ENCODE measurements around the gene KATNA1.
"Not testable (repeated sequence)": the region's sequence is repeated elsewhere in the genome, so short reads cannot be mapped to it uniquely, and the experiment has no call there.

The KATNA1 gene

DNA sequence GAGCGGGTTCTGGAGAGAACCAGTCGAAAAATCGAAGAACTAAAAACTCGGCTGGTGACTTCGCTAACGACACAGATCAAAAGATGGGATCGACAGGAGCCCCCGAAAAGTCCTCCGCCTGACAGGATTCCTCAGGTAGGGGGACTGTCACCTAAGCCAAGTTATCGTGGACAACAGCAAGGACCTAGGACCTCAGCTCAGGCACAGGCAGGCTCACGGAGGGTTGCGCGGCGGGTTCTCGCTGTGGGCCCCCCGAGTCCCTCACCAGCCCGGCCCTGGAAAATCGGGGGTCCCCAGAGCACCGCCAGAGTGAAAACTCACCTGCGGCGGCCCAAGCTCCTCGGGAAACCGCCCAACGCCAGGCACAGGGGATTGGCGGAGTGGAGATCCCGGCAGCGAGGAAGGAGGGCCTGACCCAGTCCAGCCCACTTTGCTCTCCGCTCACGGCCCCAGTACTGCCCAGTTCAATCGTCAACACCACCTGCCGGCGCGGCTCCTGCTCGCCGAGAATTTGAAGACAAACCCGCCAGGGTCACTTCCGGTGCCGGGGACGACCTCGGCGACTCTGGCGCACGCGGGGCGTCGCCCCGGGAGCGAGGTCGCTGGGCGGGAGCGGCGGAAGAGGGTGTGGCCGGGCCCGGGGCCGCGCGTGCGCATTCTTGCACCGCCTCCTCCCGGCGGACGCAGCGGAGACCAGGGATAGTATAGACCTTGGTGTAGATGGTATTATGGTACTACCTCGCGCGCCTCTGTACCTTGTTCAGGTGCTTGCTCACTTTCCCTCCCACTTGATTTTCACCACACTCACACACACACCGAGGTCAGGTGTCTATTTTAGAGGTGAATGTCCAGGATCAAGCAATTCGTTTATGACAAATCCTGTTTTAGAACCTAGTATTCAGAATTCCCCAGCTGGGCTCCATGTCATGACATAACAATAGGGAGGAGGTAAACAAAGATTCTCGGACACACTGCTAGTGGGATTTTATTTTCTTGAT is at the start of gene KATNA1:
TSS of gene KATNA1 (minus strand) at position 567 of the 998 bp plus-strand sequence. CDS start 10,167 bp downstream, outside the sequence.
- H3K4me3 ChIP-seq (ENCODE audit: low read depth, low read length) = peak within 1 kb of the TSS; percentile 77

DNA sequence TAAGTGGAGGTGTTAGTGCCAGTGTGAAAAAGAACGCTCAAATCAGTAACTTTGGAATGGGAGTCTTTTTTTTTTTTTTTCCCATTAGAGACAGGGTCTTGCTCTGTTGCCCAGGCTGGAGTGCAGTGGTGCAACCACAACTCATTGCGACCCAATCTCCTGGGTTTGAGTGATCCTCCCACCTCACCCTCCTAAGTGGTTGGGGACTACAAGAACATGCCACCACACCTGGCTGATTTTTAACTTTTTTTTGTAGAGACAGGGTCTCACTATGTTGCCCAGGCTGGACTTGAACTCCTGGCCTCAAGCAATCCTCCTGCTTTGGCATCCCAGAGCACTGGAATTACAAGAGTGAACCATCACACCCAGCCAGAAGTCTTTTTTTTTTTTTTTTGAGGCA is 49.7 kb upstream of the KATNA1 start:
- no peak overlapping the region for H3K4me3 ChIP-seq (ENCODE audit: low read depth, low read length)

DNA sequence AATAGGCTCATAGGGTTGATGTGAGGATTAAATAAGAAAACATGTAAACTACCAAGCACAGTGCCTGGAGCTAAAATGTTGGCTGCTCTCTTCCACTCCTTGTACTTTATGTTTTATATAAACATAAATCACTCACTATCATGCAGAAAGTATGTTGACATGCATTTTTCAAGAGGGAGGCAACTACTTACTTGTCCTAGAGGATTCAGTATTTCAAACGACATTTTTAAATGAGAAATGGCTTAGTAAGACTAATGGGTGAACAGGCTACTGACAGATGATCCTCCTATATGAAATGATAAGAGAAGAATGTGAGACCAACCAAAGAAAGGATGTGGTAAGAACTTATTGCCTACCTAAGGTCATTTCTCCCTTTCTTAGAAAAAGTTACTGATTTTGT is 48.4 kb upstream of the KATNA1 start:
- no peak overlapping the region for H3K4me3 ChIP-seq (ENCODE audit: low read depth, low read length)

DNA sequence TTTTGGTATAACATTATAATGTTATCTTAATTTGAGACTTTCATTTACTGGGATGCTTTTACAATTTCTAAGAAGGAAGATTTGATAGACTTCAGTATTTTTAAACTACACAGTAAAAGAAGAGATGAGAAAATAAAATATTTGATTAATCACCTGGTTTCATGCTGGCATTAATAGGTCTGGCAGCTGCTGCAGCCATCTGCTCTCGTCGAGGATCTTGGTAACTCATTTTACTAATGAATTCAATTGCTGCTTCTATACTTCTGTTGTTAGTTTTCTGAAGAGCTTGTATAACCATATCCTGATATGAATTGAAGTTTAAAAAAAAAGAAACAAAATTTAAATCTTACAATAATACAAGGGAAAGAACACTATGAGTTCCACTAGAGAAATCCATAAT is 46.4 kb upstream of the KATNA1 start:
- H3K4me3 ChIP-seq (ENCODE audit: low read depth, low read length) = no peak overlapping the region

DNA sequence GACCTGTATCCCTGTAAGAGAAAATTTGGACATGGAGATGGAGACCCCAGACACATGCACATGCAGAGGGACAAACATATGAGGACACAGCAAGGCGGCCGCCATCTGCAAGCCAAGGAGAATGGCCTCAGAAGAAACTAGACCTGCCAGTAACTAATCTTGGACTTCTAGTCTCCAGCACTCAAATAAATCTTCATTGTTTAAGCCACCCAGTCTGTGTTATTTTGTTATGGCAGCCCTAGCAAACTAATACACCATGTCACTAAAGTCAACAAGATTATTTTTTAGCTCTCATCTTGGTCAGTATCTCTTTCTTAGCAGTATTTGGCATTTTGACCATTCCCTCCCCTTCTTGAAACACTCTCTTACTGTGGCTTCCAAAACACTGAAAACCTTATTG is 42.7 kb upstream of the KATNA1 start:
- no peak overlapping the region for H3K4me3 ChIP-seq (ENCODE audit: low read depth, low read length)

DNA sequence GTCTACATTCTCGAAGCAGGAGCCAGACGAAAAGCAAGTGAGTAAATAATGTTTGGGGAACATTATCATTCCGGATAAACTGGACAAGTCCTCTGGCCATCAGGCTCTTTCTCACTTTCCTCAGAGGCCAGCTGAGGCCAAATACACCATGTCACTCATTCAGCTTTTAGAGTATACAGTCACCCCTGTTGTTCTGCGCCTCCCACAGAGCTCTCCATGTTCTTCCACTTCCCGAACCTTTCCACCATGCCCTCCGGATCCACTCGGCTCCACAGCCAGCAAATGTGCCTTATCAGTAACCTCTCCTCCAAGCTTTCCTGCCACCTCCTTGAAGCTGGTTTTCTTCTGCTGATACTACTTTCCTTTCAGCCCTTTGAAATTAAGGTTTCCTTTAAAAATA is 37.7 kb upstream of the KATNA1 start:
- H3K4me3 ChIP-seq (ENCODE audit: low read depth, low read length) = no peak overlapping the region

DNA sequence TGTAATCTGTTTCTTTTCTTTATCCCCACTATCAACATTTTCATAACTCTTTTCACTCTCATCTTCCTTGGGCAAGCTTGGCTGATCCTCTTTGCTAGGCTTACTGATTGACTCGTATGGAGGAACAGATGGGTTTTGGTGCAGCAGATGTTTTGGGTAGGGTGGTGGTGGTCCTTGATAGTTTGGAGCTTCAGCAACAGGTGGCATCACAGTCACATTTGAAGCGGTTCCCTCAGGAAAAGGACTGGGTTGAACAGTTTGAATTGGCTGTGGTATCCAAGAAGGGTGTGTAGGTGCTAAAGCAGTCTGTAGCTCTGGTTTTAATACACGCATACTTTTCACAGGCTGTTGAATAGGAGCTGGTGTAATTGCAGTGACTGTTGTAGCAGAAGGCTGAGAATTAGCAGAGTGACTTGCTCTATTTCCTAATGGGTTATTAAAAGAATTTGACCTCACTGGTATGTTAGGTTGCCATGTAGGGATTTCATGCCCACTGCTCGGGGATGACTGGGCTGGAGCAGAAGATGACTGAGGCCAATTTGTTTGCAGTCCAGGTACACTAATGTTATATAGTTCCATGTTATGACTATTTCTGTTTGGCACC is 34.8 kb upstream of the KATNA1 start:
- H3K4me3 ChIP-seq (ENCODE audit: low read depth, low read length) = no peak overlapping the region

DNA sequence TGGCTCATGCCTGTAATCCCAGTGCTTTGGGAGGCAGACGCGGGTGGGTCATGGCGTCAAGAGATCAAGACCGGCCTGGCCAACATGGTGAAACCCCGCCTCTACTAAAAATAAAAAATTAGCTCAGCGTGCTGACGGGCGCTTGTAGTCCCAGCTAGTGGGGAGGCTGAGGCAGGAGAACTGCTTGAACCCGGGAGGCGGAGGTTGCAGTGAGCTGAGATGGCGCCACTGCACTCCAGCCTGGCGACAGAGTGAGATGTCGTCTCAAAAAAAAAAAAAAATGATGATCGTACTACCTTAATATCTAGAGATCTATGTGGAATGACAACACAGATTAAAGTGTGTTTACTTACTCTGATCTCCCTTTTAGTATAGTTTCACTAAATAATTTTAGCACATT is 33.3 kb upstream of the KATNA1 start:
- not testable (repeated sequence) for H3K4me3 ChIP-seq (ENCODE audit: low read depth, low read length)

DNA sequence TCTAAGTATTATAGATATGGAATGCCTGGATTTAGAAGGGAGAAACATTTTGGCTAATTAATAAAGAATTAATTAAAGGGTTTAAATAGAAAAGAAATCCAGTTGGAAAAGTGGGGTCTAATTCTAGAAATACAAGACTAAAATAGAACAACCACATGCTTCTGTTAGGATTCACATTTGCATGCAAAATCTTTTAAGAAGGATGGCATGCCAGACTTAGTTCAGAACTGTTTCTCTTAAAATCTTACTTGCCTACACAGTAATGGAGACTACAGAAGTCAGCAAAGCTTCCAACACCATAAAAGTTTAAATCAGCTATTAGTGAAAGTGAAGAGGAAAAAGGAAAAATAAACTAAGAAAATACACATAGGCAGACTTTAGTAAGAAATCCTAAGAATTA is 32.7 kb upstream of the KATNA1 start:
- H3K4me3 ChIP-seq (ENCODE audit: low read depth, low read length) = no peak overlapping the region

DNA sequence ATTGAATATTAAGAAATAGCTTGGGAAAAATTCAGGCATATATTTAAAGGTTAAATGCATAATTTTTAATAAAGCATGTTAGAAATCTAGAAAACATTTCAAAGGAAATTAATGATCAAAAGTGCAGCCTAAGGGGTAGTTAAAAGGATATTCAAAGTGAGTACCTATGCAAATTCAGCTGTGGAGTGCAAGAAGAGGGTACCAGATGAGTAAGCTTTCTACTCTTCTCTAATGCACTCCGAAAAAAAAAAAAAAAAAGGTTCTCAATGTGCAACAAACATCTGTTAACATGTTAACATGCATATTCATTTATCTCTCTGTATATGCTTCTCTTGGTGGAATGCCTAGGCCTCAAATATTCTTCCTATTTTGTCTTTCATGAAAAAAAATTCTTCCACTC is 32.0 kb upstream of the KATNA1 start:
- H3K4me3 ChIP-seq (ENCODE audit: low read depth, low read length) = no peak overlapping the region

DNA sequence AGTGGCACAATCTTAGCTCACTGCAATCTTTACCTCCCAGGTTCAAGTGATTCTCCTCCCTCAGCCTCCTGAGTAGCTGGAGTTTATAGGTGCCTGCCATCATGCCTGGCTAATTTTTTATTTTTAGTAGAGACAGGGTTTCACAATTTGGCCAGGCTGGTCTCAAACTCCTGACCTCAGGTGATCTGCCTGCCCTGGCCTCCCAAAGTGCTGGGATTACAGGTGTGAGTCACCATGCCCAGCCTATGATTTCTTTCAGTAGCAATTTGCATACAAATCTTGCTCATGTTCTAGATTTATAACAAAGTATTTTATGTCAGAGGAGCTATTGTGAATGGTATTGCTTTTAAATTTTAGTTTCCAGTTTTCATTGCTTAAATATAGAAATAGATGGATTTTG is 23.8 kb upstream of the KATNA1 start:
- H3K4me3 ChIP-seq (ENCODE audit: low read depth, low read length) = not testable (repeated sequence)

DNA sequence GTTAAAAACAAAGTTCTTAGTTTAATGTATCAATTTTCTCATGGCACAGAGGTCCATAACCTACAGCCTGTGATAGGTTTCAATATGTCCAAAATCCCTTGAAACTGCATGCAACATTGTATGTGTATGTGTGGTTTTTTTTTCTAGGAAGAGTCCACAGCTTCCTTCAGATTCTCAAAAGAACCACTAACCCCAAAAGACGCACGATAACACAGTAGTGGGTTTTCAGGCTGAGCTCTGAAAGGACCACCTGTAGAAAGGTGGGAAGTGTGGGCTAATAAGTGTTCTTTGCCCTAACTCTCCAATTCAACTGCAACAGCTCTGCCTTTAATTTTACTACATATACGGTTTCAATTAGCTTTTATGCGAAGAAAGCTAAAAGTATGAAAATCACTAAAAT is 11.5 kb upstream of the KATNA1 start:
- H3K4me3 ChIP-seq (ENCODE audit: low read depth, low read length) = no peak overlapping the region

DNA sequence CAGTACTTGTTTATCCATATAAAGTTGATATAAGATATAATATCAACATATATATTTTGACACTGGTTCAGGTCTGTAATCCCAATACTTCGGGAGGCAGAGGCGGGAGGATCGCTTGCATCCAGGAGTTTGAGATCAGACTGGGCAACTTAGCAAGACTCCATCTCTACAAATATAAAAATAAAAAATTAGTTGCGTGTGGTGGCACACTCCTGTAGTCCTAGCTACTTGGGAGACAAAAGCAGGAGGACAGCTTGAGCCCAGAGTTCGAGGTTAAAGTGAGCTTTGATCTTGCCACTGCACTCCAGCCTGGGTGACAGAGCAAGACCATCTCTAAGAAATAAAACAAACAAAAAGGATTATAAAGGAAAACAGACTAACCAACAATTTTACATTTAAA is 8.9 kb upstream of the KATNA1 start:
- no peak overlapping the region for H3K4me3 ChIP-seq (ENCODE audit: low read depth, low read length)

DNA sequence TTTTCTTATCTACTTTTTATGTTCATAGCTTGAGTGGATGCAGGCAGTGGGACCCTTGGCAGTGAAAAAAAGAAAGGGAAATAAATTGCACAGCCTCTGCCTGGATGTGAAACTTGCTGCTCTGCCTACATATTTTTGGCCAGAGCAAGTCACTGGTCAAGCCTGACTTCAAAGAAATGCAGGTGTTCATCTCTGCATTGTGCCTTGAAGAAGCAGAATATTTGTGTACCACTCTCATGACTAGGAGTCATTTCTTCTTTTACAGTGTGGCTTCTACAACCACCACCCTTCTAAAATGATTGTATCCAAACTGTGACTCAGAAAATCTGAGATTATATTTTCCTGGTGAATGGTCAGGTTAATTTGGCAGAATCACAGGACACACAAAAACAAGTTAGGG is 2.5 kb upstream of the KATNA1 start:
- H3K4me3 ChIP-seq (ENCODE audit: low read depth, low read length) = no peak overlapping the region

DNA sequence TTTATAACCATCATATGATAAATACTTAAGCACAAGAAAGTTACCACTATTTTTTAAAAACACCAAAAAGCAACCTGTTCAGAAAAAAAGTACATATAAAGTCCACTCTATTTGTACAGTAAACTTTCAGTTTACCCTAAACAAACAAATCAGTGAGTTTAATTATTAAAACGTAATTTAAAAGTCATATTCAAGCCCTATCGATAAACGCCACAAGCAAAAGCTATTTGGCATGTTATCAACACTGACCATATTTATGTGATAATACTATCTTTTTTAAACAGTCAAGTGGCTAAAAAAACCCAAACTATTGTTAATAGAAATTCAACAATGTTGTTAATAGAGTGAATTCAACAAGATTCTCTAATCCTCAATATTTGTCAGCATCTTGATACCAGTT is 1.9 kb downstream of the KATNA1 start:
- H3K4me3 ChIP-seq (ENCODE audit: low read depth, low read length) = peak overlapping the region; percentile 77

DNA sequence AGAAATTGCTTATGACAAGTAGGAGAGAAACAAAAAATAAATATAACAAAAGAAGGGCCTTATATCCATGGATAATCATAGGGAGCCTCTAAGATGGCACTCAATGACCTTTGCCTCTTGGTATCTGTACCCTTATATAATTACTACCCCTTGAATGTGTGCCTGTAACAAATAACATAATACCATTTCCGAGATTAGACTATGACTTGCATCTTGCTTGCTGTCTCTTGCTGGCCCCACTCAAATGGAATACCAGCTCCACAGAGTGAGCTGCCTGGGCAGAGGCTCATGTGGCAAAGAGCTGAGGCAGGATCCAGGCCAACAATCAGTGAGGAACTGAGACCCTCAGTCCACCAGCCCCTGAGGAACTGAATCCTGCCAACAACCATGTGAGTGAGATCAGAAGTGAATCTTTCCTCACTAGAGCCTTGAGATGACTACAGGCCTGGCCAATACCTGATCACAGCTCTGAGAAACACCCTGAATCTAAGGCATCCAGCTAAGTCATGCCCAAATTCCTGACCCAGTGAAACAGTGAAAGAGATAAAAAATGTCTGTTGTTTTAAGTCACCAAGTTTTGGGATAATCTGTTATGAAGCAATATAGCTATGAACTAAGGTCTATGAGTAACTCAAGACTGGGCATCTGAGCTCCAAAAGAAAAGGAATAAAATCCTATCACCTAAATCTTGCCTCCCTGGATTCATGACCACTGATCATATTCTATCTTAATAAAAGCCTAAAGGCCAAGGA is 5.5 kb downstream of the KATNA1 start:
- H3K4me3 ChIP-seq (ENCODE audit: low read depth, low read length) = no peak overlapping the region

DNA sequence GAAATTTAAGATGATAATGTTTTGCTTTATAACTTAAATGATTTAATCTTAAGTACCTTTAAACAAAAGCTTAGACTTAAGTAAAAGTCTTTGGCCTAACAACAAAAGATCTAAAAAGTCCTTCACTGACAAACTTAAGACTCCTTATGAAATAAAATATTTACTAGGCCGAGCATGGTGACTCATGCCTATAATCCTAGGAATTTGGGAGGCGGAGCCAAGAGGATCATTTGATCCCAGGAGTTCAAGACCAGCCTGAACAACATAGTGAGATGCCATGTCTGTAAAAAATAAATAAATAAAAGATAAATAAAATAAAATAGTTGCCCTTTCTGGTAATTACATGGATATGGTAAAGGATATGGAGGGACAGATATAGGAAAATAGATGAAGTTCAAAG is 12.4 kb downstream of the KATNA1 start:
- no peak overlapping the region for H3K4me3 ChIP-seq (ENCODE audit: low read depth, low read length)

DNA sequence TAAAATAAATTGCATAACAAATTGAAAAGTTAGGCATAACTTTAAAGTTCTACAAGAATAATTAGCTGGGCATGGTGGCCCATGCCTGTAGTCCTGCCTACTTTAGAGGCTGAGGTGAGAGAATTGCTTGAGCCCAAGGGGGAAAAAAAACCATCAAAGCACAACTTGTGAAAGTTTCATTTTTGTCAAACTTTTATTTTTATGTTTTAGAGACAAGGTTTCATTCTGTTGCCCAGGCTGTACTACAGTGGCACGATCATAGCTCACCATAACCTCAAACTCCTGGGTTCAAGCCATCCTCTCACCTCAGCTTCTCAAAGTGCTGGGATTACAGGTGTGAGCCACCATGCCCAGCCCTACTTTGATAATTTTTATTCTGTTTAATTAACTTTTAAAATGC is 14.2 kb downstream of the KATNA1 start:
- no peak overlapping the region for H3K4me3 ChIP-seq (ENCODE audit: low read depth, low read length)

DNA sequence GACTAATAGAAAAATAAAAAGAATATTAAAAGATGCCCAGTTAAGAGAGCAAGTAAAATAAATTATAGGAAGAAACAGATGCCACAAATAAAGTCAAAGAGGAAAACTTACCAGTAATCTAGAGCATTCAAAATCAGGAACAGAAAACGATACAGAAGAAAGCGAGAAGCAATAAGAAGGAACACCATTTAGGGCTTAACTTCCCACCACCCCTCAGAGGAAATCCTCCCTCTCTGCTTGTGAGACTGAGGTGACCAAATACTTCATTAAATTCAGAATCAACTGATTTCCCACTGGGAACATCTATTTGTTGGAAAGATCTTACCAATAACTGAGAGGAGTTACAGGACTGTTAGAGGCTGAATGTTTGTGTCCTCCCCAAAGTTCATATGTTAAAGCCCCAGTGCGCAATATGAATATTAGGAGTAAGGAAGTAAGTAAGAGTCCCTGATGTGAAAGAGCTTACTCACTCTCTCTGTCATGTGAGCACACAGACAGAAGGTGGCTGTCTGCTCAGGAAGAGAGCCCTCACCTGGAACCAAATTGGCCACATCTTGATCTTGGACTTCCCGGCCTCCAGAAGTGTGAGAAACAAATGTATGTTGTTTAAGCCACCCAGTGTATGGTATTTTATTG is 19.5 kb downstream of the KATNA1 start:
- H3K4me3 ChIP-seq (ENCODE audit: low read depth, low read length) = no peak overlapping the region

DNA sequence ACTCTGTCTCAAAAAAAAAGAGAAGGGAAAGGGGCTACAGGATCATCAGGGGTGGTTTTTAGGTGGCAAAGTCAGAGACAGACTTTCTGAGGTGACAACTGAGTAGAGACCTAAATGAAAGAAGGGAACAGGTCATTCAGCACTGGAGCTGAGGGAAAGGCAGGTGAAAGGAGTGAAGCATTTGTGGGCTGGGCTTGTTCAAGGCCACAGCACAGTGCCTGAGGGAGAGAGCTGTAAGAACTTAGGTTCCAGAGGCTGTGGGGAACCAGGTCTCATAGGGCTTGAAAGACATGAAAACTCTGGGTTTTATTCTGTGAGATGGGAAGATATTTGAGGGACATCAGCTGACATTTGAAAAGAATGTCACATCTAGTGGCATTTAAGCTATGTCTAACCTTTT is 20.8 kb downstream of the KATNA1 start:
- no peak overlapping the region for H3K4me3 ChIP-seq (ENCODE audit: low read depth, low read length)

DNA sequence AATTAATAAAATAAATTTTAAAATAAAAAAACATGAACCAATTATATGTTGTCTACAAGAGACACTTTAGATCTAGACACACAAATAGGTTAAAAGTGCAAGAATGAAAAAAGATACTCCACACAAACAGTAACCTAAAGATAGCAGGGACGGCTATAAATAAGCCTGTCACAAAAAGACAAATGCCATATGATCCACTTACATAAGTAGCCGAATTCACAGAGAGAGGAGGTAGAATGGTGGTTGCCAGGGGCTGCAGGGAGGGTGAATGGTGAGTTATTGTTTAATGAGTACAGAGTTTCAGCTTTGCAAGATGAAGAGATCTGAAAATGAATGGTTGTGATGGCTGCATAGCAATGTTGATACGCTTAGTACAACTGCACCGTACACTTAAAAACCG is 32.7 kb downstream of the KATNA1 start:
- no peak overlapping the region for H3K4me3 ChIP-seq (ENCODE audit: low read depth, low read length)
